Measurements from ENCODE around the gene FAM13A.

Gene FAM13A

DNA sequence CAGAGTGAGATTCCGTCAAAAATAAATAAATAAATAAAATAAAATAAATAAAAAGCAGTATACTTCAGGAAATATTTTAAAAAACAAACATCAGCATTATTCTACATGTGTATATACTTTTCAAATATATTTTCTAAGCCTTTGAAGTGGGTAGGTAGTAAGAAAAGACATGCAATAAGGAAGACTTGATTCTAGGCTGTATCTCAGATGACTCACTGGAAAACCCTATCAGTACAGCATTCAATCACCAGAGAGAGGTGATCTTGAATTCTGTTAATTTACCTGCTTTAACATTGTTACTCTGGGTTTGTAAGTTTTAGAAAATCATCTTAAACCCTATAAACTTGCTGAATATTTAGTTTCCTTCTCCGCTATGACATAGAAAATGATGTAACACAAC, 252.8 kb downstream of the FAM13A start:
- Histone ChIP-seq H3K36me3 (replicated peaks in 1 of 2; ENCODE audit: control insufficient read depth in 2 of 2, insufficient read depth in 2 of 2, low read length in 2 of 2) (no peaks in the 10 kb centered on the region), H3K9me3 (replicated peaks in 1 of 2; ENCODE audit: control insufficient read depth in 2 of 2, insufficient read depth in 1 of 2, low read depth in 1 of 2, low read length in 2 of 2) (no peaks in the 10 kb centered on the region), H3K4me2 (ENCODE audit: insufficient read depth, low read length, poor library complexity, severe bottlenecking) (no peak overlapping the region), H3K23ac (ENCODE audit: low read depth, low read length, poor library complexity) (no peak overlapping the region), H3K79me1 (ENCODE audit: low read depth, low read length) (no peaks in the 10 kb centered on the region), H3K14ac (ENCODE audit: low read length) (no peak overlapping the region), H2BK15ac (ENCODE audit: low read length) (no peak overlapping the region), H3K18ac (ENCODE audit: low read length) (no peak overlapping the region), H2AFZ (ENCODE audit: low read length) (no peak overlapping the region), H3K4me3 (ENCODE audit: low read length in 2 of 2) (no peak overlapping the region), H3K27me3 (ENCODE audit: control insufficient read depth in 3 of 3, insufficient read depth in 3 of 3, low read depth in 1 of 3, low read length in 3 of 3) (no peaks in the 10 kb centered on the region), H3K27ac (replicated peaks; ENCODE audit: low read length) (no peak overlapping the region), H4K8ac (ENCODE audit: low read depth, low read length) (no peak overlapping the region), H4K91ac (ENCODE audit: low read depth, low read length, poor library complexity) (no peak overlapping the region), H2BK12ac (ENCODE audit: low read length) (no peak overlapping the region), H3K4ac (ENCODE audit: low read length) (no peak overlapping the region), H2BK120ac (ENCODE audit: low read depth, low read length) (no peak overlapping the region), H3K4me1 (ENCODE audit: control insufficient read depth in 2 of 2, insufficient read depth in 1 of 2, low read depth in 1 of 2, low read length in 2 of 2) (no peaks in the 10 kb centered on the region), H2AK5ac (ENCODE audit: low read depth, low read length) (no peak overlapping the region), H3K9ac (ENCODE audit: low read depth, low read length, poor library complexity) (no peak overlapping the region), H2BK5ac (ENCODE audit: low read length) (no peak overlapping the region)
- no peak for DNase-seq (ENCODE audit: low spot score)
- WGBS, 2 donors (ENCODE audit: extremely low coverage in 2 of 2, insufficient read length in 2 of 2, insufficient replicate concordance in 1 of 2) = no CpG with 5 or more reads among the region's 2 CpGs

DNA sequence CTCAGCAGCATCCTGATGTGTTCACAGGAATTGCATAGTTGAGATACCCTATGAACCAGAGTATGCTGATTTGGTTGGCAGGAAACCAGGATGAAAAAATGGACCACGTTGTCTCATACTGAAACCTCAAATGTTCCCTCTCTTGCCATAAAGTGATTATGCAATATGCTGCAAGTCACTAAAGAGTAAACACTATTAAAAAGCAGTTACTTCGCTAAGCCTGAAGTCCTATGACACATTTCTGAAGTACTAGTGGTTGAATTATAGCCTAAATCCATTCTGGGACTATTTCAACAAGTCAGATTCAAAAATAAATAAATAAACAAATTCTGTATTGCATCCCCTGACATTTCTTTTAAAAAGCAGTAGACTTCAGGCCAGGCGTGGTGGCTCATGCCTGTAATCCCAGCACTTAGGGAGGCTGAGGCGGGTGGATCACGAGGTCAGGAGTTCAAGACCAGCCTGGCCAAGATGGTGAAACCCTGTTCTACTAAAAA, 253.3 kb downstream of the FAM13A start:
- Histone ChIP-seq H2BK12ac (ENCODE audit: low read length) (no peak overlapping the region), H3K4me2 (ENCODE audit: insufficient read depth, low read length, poor library complexity, severe bottlenecking) (no peak overlapping the region), H3K4me3 (ENCODE audit: low read length in 2 of 2) (no peak overlapping the region), H2BK15ac (ENCODE audit: low read length) (no peak overlapping the region), H2AFZ (ENCODE audit: low read length) (no peak overlapping the region), H4K8ac (ENCODE audit: low read depth, low read length) (no peak overlapping the region), H3K9me3 (replicated peaks in 1 of 2; ENCODE audit: control insufficient read depth in 2 of 2, insufficient read depth in 1 of 2, low read depth in 1 of 2, low read length in 2 of 2) (no peaks in the 10 kb centered on the region), H2BK120ac (ENCODE audit: low read depth, low read length) (no peak overlapping the region), H2BK5ac (ENCODE audit: low read length) (no peak overlapping the region), H3K14ac (ENCODE audit: low read length) (no peak overlapping the region), H3K36me3 (replicated peaks in 1 of 2; ENCODE audit: control insufficient read depth in 2 of 2, insufficient read depth in 2 of 2, low read length in 2 of 2) (no peaks in the 10 kb centered on the region), H3K27me3 (ENCODE audit: control insufficient read depth in 3 of 3, insufficient read depth in 3 of 3, low read depth in 1 of 3, low read length in 3 of 3) (no peaks in the 10 kb centered on the region), H3K9ac (ENCODE audit: low read depth, low read length, poor library complexity) (no peak overlapping the region), H3K79me1 (ENCODE audit: low read depth, low read length) (no peaks in the 10 kb centered on the region), H3K4me1 (ENCODE audit: control insufficient read depth in 2 of 2, insufficient read depth in 1 of 2, low read depth in 1 of 2, low read length in 2 of 2) (peaks cover 0 to under 1% of the 10 kb centered on the region in 2 donors), H4K91ac (ENCODE audit: low read depth, low read length, poor library complexity) (no peak overlapping the region), H2AK5ac (ENCODE audit: low read depth, low read length) (no peak overlapping the region), H3K27ac (replicated peaks; ENCODE audit: low read length) (no peak overlapping the region), H3K18ac (ENCODE audit: low read length) (no peak overlapping the region), H3K23ac (ENCODE audit: low read depth, low read length, poor library complexity) (no peak overlapping the region), H3K4ac (ENCODE audit: low read length) (no peak overlapping the region)
- no peak for DNase-seq (ENCODE audit: low spot score)
- no CpG with 5 or more reads among the region's 5 CpGs for WGBS, 2 donors (ENCODE audit: extremely low coverage in 2 of 2, insufficient read length in 2 of 2, insufficient replicate concordance in 1 of 2)

DNA sequence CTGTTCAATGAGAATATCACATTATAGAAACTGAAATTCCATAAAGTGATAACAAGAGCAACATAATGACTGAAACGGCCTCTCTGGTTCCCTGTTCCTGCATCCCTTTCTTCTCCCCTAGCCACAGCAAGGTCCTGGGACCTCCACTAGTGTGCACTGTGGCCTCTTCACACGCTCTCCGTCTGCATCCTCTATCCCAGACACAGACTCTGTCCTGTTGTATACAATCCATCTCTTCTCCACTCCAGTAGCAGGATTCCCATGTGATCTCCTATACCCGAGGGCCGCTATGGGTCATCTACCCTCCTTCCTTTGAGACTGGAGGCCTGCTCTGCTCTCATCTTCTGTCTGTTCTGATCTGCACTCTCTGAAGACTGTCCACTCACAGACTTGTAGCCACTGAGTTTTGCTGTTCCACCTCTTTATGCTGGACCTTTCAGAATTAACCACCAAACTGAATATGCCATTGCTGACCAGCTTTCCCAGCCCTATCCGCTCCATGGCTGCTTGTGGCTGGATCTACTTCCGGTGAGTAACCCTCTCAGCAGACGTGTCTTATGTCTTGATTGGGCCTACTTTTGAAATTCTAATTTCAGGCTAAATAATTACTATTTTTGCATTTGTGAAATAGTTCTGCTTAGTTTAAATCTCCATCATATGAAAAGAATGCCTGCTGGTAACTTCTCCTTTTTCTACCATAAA, 254.2 kb downstream of the FAM13A start:
- H3K79me1 ChIP-seq (ENCODE audit: low read depth, low read length) = no peaks in the 10 kb centered on the region
- no peak overlapping the region for H3K23ac ChIP-seq (ENCODE audit: low read depth, low read length, poor library complexity)
- no peaks in the 10 kb centered on the region for H3K27me3 ChIP-seq (ENCODE audit: control insufficient read depth in 3 of 3, insufficient read depth in 3 of 3, low read depth in 1 of 3, low read length in 3 of 3)
- no peaks in the 10 kb centered on the region for H3K9me3 ChIP-seq (replicated peaks in 1 of 2; ENCODE audit: control insufficient read depth in 2 of 2, insufficient read depth in 1 of 2, low read depth in 1 of 2, low read length in 2 of 2)
- no peak overlapping the region for H3K4ac ChIP-seq (ENCODE audit: low read length)
- H3K4me1 ChIP-seq (ENCODE audit: control insufficient read depth in 2 of 2, insufficient read depth in 1 of 2, low read depth in 1 of 2, low read length in 2 of 2) = peaks cover 0 to 8% of the 10 kb centered on the region in 2 donors
- DNase-seq (ENCODE audit: low spot score) = no peak
- H4K91ac ChIP-seq (ENCODE audit: low read depth, low read length, poor library complexity) = no peak overlapping the region
- no peak overlapping the region for H3K27ac ChIP-seq (replicated peaks; ENCODE audit: low read length)
- no peak overlapping the region for H2BK120ac ChIP-seq (ENCODE audit: low read depth, low read length)
- no peak overlapping the region for H2AK5ac ChIP-seq (ENCODE audit: low read depth, low read length)
- no peak overlapping the region for H3K9ac ChIP-seq (ENCODE audit: low read depth, low read length, poor library complexity)
- no peak overlapping the region for H3K14ac ChIP-seq (ENCODE audit: low read length)
- no peak overlapping the region for H3K4me2 ChIP-seq (ENCODE audit: insufficient read depth, low read length, poor library complexity, severe bottlenecking)
- no peak overlapping the region for H2BK5ac ChIP-seq (ENCODE audit: low read length)
- no peak overlapping the region for H3K4me3 ChIP-seq (ENCODE audit: low read length in 2 of 2)
- no peaks in the 10 kb centered on the region for H3K36me3 ChIP-seq (replicated peaks in 1 of 2; ENCODE audit: control insufficient read depth in 2 of 2, insufficient read depth in 2 of 2, low read length in 2 of 2)
- no peak overlapping the region for H3K18ac ChIP-seq (ENCODE audit: low read length)
- H4K8ac ChIP-seq (ENCODE audit: low read depth, low read length) = no peak overlapping the region
- WGBS, 2 donors (ENCODE audit: extremely low coverage in 2 of 2, insufficient read length in 2 of 2, insufficient replicate concordance in 1 of 2) = no CpG with 5 or more reads among the region's 8 CpGs
- H2BK12ac ChIP-seq (ENCODE audit: low read length) = no peak overlapping the region
- no peak overlapping the region for H2BK15ac ChIP-seq (ENCODE audit: low read length)
- H2AFZ ChIP-seq (ENCODE audit: low read length) = no peak overlapping the region

DNA sequence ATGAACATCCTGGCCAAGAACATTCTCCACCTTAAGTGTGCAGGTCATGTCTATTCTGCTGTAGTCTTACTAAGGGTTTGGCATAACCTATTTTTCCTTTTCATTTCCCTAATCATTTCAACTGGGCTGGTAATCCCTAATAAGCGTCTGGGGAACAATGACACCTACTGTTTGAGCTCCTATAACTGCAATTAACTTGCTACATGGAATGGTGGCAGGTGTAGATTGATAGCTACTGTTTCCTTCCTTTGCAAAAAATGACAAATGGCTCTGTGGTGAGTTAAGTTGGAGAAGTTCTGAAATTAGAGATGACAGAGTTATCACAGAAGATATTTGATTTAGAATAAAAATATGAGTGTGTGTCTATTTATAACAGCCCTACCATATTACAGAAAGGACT, 254.8 kb downstream of the FAM13A start:
- peaks cover 0 to 8% of the 10 kb centered on the region in 2 donors for H3K4me1 ChIP-seq (ENCODE audit: control insufficient read depth in 2 of 2, insufficient read depth in 1 of 2, low read depth in 1 of 2, low read length in 2 of 2)
- no peak overlapping the region for H2BK12ac ChIP-seq (ENCODE audit: low read length)
- H2BK120ac ChIP-seq (ENCODE audit: low read depth, low read length) = no peak overlapping the region
- no peak overlapping the region for H3K4me3 ChIP-seq (ENCODE audit: low read length in 2 of 2)
- H3K27ac ChIP-seq (replicated peaks; ENCODE audit: low read length) = no peak overlapping the region
- no peak overlapping the region for H3K4ac ChIP-seq (ENCODE audit: low read length)
- H3K18ac ChIP-seq (ENCODE audit: low read length) = no peak overlapping the region
- H4K91ac ChIP-seq (ENCODE audit: low read depth, low read length, poor library complexity) = no peak overlapping the region
- WGBS, 2 donors (ENCODE audit: extremely low coverage in 2 of 2, insufficient read length in 2 of 2, insufficient replicate concordance in 1 of 2) = no CpG with 5 or more reads among the region's 1 CpG
- H2AK5ac ChIP-seq (ENCODE audit: low read depth, low read length) = no peak overlapping the region
- DNase-seq (ENCODE audit: low spot score) = no peak
- no peak overlapping the region for H2BK5ac ChIP-seq (ENCODE audit: low read length)
- H2AFZ ChIP-seq (ENCODE audit: low read length) = no peak overlapping the region
- no peaks in the 10 kb centered on the region for H3K79me1 ChIP-seq (ENCODE audit: low read depth, low read length)
- no peaks in the 10 kb centered on the region for H3K27me3 ChIP-seq (ENCODE audit: control insufficient read depth in 3 of 3, insufficient read depth in 3 of 3, low read depth in 1 of 3, low read length in 3 of 3)
- H3K23ac ChIP-seq (ENCODE audit: low read depth, low read length, poor library complexity) = no peak overlapping the region
- H3K9me3 ChIP-seq (replicated peaks in 1 of 2; ENCODE audit: control insufficient read depth in 2 of 2, insufficient read depth in 1 of 2, low read depth in 1 of 2, low read length in 2 of 2) = no peaks in the 10 kb centered on the region
- no peaks in the 10 kb centered on the region for H3K36me3 ChIP-seq (replicated peaks in 1 of 2; ENCODE audit: control insufficient read depth in 2 of 2, insufficient read depth in 2 of 2, low read length in 2 of 2)
- no peak overlapping the region for H2BK15ac ChIP-seq (ENCODE audit: low read length)
- H3K9ac ChIP-seq (ENCODE audit: low read depth, low read length, poor library complexity) = no peak overlapping the region
- no peak overlapping the region for H3K4me2 ChIP-seq (ENCODE audit: insufficient read depth, low read length, poor library complexity, severe bottlenecking)
- no peak overlapping the region for H3K14ac ChIP-seq (ENCODE audit: low read length)
- no peak overlapping the region for H4K8ac ChIP-seq (ENCODE audit: low read depth, low read length)
